Measurements from ENCODE around the gene SLC13A5. TPM values are rescaled to one million over a fixed set of nuclear protein-coding genes. Genes with fewer than 3 reads are reported as not detected.

The SLC13A5 gene
- total RNA-seq, 1 experiment from 2014 or later: not detected

DNA sequence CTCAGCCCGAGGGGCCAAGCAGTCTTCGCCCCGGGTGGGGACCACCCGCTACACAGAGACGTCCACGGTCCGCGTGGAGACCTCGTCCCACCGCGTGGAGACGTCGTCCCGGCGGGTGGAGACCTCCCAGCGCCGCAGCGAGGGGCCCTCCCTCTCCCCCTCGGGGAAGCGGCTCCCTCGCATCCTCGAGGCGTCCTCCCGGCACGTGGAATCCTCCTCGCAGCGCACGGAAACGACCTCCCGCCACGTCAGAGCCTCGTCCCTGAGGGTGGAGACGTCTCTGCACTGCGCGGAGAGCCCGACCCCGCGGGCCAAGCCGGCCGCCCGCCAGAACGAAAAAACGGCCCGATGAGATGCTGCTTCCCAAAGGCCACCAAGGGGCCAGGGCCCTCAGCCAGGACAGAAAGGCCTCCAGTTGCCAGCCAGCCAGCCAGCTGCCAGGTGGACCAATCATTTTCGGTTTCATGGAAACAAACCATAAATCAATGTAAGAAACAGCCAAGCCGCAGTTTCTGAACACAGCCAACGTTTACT, 61.2 kb downstream of the SLC13A5 start:
- peaks cover 26% of the 10 kb centered on the region for H3K36me3 Mint-ChIP-seq (ENCODE audit: insufficient read depth, unreplicated experiment)
- ChIA-PET POLR2A (interaction anchor here (0.6 to 3.4 kb wide), 4 partner anchors 11 to 1637 kb away, joined by 3 to 57 read pairs (median 4); partner anchors contain the start of genes KIAA0753 and TXNDC17), CTCF (interaction anchor here (0.6 to 1.3 kb wide), 2 partner anchors 179 to 507 kb away, joined by 3 to 4 read pairs; no protein-coding TSS in a partner anchor)
- intact Hi-C loops (cut with micrococcal nuclease): no loop called here
- H3K27me3 Mint-ChIP-seq (ENCODE audit: insufficient read depth, unreplicated experiment): peaks cover 6% of the 10 kb centered on the region
- DNase-seq (ENCODE audit: unreplicated experiment): no peak
- no peak for TF ChIP-seq CTCF (IDR thresholded peaks at IDR 0.05; ENCODE audit: unreplicated experiment)
- H3K4me3 Mint-ChIP-seq (ENCODE audit: unreplicated experiment): peak overlapping the region; percentile 87
- peaks cover 40% of the 10 kb centered on the region for H3K4me1 Mint-ChIP-seq (ENCODE audit: insufficient read depth, unreplicated experiment)
- BruUV-seq (replicated peaks): no TSS peak
- peaks cover 7% of the 10 kb centered on the region for H3K9me3 Mint-ChIP-seq (ENCODE audit: unreplicated experiment)
- no peak overlapping the region for H3K27ac Mint-ChIP-seq (ENCODE audit: low read depth, unreplicated experiment)

DNA sequence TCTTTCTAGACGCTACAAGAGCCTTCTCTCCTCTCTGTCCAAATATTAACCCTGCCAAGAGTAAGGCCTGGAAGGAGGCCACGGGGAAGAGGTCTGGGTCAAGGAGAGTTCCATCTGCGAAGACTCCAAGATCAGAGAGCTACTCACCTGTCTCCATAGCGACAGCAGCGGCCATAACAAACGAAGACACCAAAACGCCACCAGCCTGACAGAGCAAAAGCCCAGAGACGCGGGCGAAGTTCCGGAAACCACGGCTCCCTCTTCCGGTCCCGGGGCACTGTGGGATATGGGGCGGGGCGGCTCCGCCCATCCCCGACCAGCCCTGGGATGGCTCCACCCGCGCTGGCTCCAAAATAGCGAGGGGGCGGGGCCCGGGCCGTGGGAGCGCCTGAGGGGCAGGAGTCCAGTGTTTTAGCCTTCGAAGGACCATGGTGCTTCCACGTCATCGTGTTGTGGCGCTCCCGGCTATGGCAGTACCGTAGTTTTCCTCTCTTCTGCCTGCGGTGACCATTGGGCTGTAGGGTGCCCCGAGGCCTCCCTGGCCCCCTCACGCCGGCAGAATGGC, 61.7 kb downstream of the SLC13A5 start, which contains the start of the genes C17orf100 and MED31:
Gene C17orf100, plus strand, starts transcription at position 409 of the 565 bp plus-strand sequence. Its CDS starts 152 bp downstream, at position 561.
Gene MED31, minus strand, starts transcription at position 252 of the 565 bp plus-strand sequence. Its CDS starts 77 bp downstream, at position 175.
- TF ChIP-seq CTCF (IDR thresholded peaks at IDR 0.05; ENCODE audit: unreplicated experiment): no peak
- DNase-seq (ENCODE audit: unreplicated experiment): peak; percentile 91
- peaks cover 6% of the 10 kb centered on the region for H3K27me3 Mint-ChIP-seq (ENCODE audit: insufficient read depth, unreplicated experiment)
- no TSS peak for BruUV-seq (replicated peaks)
- POLR2A ChIA-PET: interaction anchor here (0.6 to 3.4 kb wide), 8 partner anchors 10 to 1638 kb away, joined by 3 to 57 read pairs (median 4); partner anchors contain the start of genes KIAA0753 and TXNDC17
- peaks cover 40% of the 10 kb centered on the region for H3K4me1 Mint-ChIP-seq (ENCODE audit: insufficient read depth, unreplicated experiment)
- H3K36me3 Mint-ChIP-seq (ENCODE audit: insufficient read depth, unreplicated experiment): peaks cover 29% of the 10 kb centered on the region
- H3K9me3 Mint-ChIP-seq (ENCODE audit: unreplicated experiment): peaks cover 7% of the 10 kb centered on the region
- intact Hi-C loops (cut with micrococcal nuclease): no loop called here
- peak within 1 kb of the TSS; percentile 94 for H3K27ac Mint-ChIP-seq (ENCODE audit: low read depth, unreplicated experiment)
- H3K4me3 Mint-ChIP-seq (ENCODE audit: unreplicated experiment): peak within 1 kb of the TSS; percentile 87
- CTCF ChIA-PET: interaction anchor here (0.6 to 1.3 kb wide), 2 partner anchors 179 to 507 kb away, joined by 3 to 4 read pairs; no protein-coding TSS in a partner anchor

GRCh38 chr17:6648181-6648580, 65.0 kb downstream of the SLC13A5 start:
- no peak for DNase-seq (ENCODE audit: unreplicated experiment)
- Mint-ChIP-seq H3K4me1 (ENCODE audit: insufficient read depth, unreplicated experiment) (peaks cover 32% of the 10 kb centered on the region), H3K4me3 (ENCODE audit: unreplicated experiment) (no peak overlapping the region), H3K27ac (ENCODE audit: low read depth, unreplicated experiment) (no peak overlapping the region), H3K36me3 (ENCODE audit: insufficient read depth, unreplicated experiment) (peaks cover 60% of the 10 kb centered on the region), H3K9me3 (ENCODE audit: unreplicated experiment) (peaks cover 1% of the 10 kb centered on the region), H3K27me3 (ENCODE audit: insufficient read depth, unreplicated experiment) (no peaks in the 10 kb centered on the region)
- ChIA-PET POLR2A (interaction anchor here (0.9 to 1.0 kb wide), 3 partner anchors 40 to 175 kb away, joined by 3 to 6 read pairs (median 6); no protein-coding TSS in a partner anchor), CTCF (interaction anchor here (0.6 to 2.3 kb wide), 7 partner anchors 9 to 213 kb away, joined by 3 to 15 read pairs (median 3); no protein-coding TSS in a partner anchor)
- TF ChIP-seq CTCF (IDR thresholded peaks at IDR 0.05; ENCODE audit: unreplicated experiment): peak; percentile 32
- intact Hi-C loops (cut with micrococcal nuclease): loop anchor here (2.0 kb wide), 1 partner anchor 175 kb away; no protein-coding TSS in a partner anchor
- BruUV-seq (replicated peaks): no TSS peak

GRCh38 chr17:6643451-6644125, 69.6 kb downstream of the SLC13A5 start:
- CTCF ChIA-PET: no interaction called here
- Mint-ChIP-seq H3K4me3 (ENCODE audit: unreplicated experiment) (no peak overlapping the region), H3K9me3 (ENCODE audit: unreplicated experiment) (no peaks in the 10 kb centered on the region), H3K27me3 (ENCODE audit: insufficient read depth, unreplicated experiment) (no peaks in the 10 kb centered on the region), H3K4me1 (ENCODE audit: insufficient read depth, unreplicated experiment) (peaks cover 23% of the 10 kb centered on the region), H3K27ac (ENCODE audit: low read depth, unreplicated experiment) (no peak overlapping the region), H3K36me3 (ENCODE audit: insufficient read depth, unreplicated experiment) (peaks cover 66% of the 10 kb centered on the region)
- intact Hi-C loops (cut with micrococcal nuclease): no loop called here
- no peak for TF ChIP-seq CTCF (IDR thresholded peaks at IDR 0.05; ENCODE audit: unreplicated experiment)
- BruUV-seq (replicated peaks): no TSS peak
- no peak for DNase-seq (ENCODE audit: unreplicated experiment)
- POLR2A ChIA-PET: interaction anchor here (0.6 to 0.9 kb wide), 3 partner anchors 56 to 1204 kb away, joined by 3 to 4 read pairs (median 3); partner anchors contain the start of gene C1QBP

All from MCF 10A (cell line).